ENCODE results near the gene TAS2R40. TPM values are rescaled to one million over a fixed set of nuclear protein-coding genes. Genes with fewer than 3 reads are reported as not detected.

TAS2R40 gene
- total RNA-seq (not detected), polyA plus RNA-seq (under 1 TPM in 1 of 2 donors, not detected in 1; 0.07 TPM)
- long read RNA-seq, donor 1 = 0 reads
- long read RNA-seq, donor 2 = 0 reads
- long read RNA-seq, donor 3 = 0 reads
- long read RNA-seq, donor 4 = 0 reads
- long read RNA-seq, donor 5 = 0 reads

DNA sequence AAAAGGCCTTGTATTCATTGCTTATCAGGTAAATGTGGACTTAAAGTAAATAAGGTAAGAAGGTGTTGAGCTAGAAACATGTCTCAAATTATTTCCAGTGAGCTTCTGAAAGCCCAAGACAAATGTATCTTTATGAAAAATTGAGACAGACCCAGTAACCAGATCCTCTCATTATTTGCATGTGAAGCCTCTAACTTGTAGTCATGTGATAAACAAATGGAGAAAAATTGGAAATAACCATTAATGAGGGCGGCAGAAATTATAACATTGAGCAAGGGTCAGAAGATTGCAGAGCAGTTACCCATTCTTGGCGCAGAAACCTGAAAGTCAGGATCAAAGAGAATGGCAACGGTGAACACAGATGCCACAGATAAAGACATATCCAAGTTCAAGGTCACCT lies at the start of gene TAS2R40:
TAS2R40 (plus strand) TSS at position 301 of the 400 bp plus-strand sequence; CDS start at position 343, 42 bp downstream.
- 88% methylated on average over 3 of the region's 3 CpGs for WGBS, 2 donors
- DNase-seq (no peak), ATAC-seq (ENCODE audit: insufficient read depth, low FRiP score) (no peak)
- TF ChIP-seq, protein P1, sequence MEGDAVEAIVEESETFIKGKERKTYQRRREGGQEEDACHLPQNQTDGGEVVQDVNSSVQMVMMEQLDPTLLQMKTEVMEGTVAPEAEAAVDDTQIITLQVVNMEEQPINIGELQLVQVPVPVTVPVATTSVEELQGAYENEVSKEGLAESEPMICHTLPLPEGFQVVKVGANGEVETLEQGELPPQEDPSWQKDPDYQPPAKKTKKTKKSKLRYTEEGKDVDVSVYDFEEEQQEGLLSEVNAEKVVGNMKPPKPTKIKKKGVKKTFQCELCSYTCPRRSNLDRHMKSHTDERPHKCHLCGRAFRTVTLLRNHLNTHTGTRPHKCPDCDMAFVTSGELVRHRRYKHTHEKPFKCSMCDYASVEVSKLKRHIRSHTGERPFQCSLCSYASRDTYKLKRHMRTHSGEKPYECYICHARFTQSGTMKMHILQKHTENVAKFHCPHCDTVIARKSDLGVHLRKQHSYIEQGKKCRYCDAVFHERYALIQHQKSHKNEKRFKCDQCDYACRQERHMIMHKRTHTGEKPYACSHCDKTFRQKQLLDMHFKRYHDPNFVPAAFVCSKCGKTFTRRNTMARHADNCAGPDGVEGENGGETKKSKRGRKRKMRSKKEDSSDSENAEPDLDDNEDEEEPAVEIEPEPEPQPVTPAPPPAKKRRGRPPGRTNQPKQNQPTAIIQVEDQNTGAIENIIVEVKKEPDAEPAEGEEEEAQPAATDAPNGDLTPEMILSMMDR (IDR thresholded peaks at IDR 0.05; ENCODE audit: control extremely low read depth, extremely low read depth) = no peak
- Histone ChIP-seq H3K4me3 (no peak within 1 kb of the TSS), H3K9ac (ENCODE audit: insufficient read depth in 1 of 2, low read length in 2 of 2) (no peak within 1 kb of the TSS), H3K9me3 (ENCODE audit: control insufficient read depth in 4 of 4, insufficient read depth in 3 of 4, low read length in 3 of 4) (no peaks in the 10 kb centered on the region), H3K36me3 (ENCODE audit: control insufficient read depth in 4 of 4, insufficient read depth in 4 of 4, low read length in 4 of 4) (no peaks in the 10 kb centered on the region), H3K4me1 (ENCODE audit: control insufficient read depth in 5 of 5, insufficient read depth in 5 of 5, low read length in 5 of 5) (no peaks in the 10 kb centered on the region), H3K27me3 (ENCODE audit: control insufficient read depth in 3 of 3, insufficient read depth in 3 of 3, low read length in 2 of 3) (peaks cover 0 to 5% (median 0%) of the 10 kb centered on the region in 3 donors), H3K27ac (ENCODE audit: low read depth in 1 of 2, low read length in 1 of 2) (no peak within 1 kb of the TSS)

DNA sequence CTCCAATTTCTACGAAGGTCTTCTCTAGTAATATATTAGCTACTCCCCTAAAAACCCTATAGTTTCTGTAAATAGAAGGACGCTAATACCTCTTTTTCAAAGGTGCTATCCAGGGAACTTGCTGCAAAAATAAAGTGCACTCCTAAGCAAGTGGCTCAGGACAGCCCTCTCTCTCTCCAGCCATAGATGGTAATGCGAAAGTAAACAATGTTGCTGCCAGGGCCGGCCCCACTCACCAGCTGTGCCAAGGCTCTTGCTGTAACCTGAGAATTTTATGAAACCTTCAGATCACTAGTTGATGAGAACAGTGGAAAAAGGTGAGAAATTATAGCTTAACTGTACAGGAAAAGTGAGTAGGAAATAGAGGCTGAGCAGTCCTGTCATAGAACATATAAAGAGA lies 49.5 kb upstream of the TAS2R40 start:
- no peak overlapping the region for H3K27ac ChIP-seq (ENCODE audit: low read depth in 1 of 2, low read length in 1 of 2)
- H3K4me3 ChIP-seq = no peak overlapping the region
- H3K27me3 ChIP-seq (ENCODE audit: control insufficient read depth in 3 of 3, insufficient read depth in 3 of 3, low read length in 2 of 3) = no peaks in the 10 kb centered on the region
- no peaks in the 10 kb centered on the region for H3K9me3 ChIP-seq (ENCODE audit: control insufficient read depth in 4 of 4, insufficient read depth in 3 of 4, low read length in 3 of 4)
- no peaks in the 10 kb centered on the region for H3K4me1 ChIP-seq (ENCODE audit: control insufficient read depth in 5 of 5, insufficient read depth in 5 of 5, low read length in 5 of 5)
- H3K36me3 ChIP-seq (ENCODE audit: control insufficient read depth in 4 of 4, insufficient read depth in 4 of 4, low read length in 4 of 4) = no peaks in the 10 kb centered on the region
- no peak overlapping the region for H3K9ac ChIP-seq (ENCODE audit: insufficient read depth in 1 of 2, low read length in 2 of 2)
- 44 to 56% methylated on average over 4 of the region's 4 CpGs for WGBS, 2 donors
- TF ChIP-seq, protein P1 (IDR thresholded peaks at IDR 0.05; ENCODE audit: control extremely low read depth, extremely low read depth) = no peak
- peak; percentile 53 for ATAC-seq (ENCODE audit: insufficient read depth, low FRiP score)
- DNase-seq = peak; percentile 12 to 65 (median 34)

DNA sequence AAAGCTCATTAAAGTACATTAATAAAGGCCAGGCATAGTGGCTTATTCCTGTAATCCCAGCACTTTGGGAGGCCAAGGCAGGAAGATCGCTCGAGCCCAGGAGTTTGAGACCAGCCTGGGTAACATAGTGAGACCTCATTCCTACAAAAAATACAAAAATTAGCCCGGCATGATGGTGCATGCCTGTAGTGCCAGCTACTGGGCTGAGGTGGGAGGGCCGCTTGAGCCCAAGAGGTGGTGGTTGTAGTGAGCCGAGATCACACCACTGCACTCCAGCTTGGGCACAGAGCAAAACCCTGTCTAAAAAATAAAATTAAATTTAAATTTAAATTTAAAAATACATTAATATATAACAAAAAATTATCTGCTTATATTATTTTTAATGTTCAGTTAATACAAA lies 45.7 kb upstream of the TAS2R40 start:
- no peak overlapping the region for H3K27ac ChIP-seq (ENCODE audit: low read depth in 1 of 2, low read length in 1 of 2)
- H3K4me3 ChIP-seq = no peak overlapping the region
- TF ChIP-seq, protein P1 (IDR thresholded peaks at IDR 0.05; ENCODE audit: control extremely low read depth, extremely low read depth) = no peak
- no peaks in the 10 kb centered on the region for H3K4me1 ChIP-seq (ENCODE audit: control insufficient read depth in 5 of 5, insufficient read depth in 5 of 5, low read length in 5 of 5)
- H3K9me3 ChIP-seq (ENCODE audit: control insufficient read depth in 4 of 4, insufficient read depth in 3 of 4, low read length in 3 of 4) = peaks cover 0 to 11% (median 2%) of the 10 kb centered on the region in 4 donors
- ATAC-seq (ENCODE audit: insufficient read depth, low FRiP score) (no peak), DNase-seq (no peak)
- 94 to 96% methylated on average over 5 of the region's 5 CpGs for WGBS, 2 donors
- no peaks in the 10 kb centered on the region for H3K27me3 ChIP-seq (ENCODE audit: control insufficient read depth in 3 of 3, insufficient read depth in 3 of 3, low read length in 2 of 3)
- no peak overlapping the region for H3K9ac ChIP-seq (ENCODE audit: insufficient read depth in 1 of 2, low read length in 2 of 2)
- no peaks in the 10 kb centered on the region for H3K36me3 ChIP-seq (ENCODE audit: control insufficient read depth in 4 of 4, insufficient read depth in 4 of 4, low read length in 4 of 4)

All from lung (tissue), 16 donors.